Uterus (tissue), 4 donors: Measurements from ENCODE around the gene CEP63. TPM values are rescaled to one million over a fixed set of nuclear protein-coding genes. Genes with fewer than 3 reads are reported as not detected.

Source experiments
- DNase-seq, 2 donors: peaks; one replicate each; pipeline ENCODE4 v3.0.0-alpha.2; 2019 to 2020
- H3K27ac ChIP-seq, 2 donors: fragments of 200-600 bp; sonication (generic); 1 replicate in 1 of 2; 2 replicates in 1 of 2; pipeline ENCODE4 v1.5.1; 2016 to 2018
- H3K27me3 ChIP-seq, 2 donors: fragments of 200-600 bp; sonication (generic); one replicate each; pipeline ENCODE4 v1.5.1; 2018 to 2019; ENCODE audit warnings: control low read depth in 1 of 2
- H3K36me3 ChIP-seq, 2 donors: fragments of 200-600 bp; sonication (generic); one replicate each; pipeline ENCODE4 v1.5.1; 2019; ENCODE audit warnings: control low read depth in 1 of 2
- H3K4me1 ChIP-seq, 2 donors: fragments of 200-600 bp; sonication (generic); one replicate each; pipeline ENCODE4 v1.5.1; 2018 to 2019; ENCODE audit warnings: control low read depth in 1 of 2
- H3K4me3 ChIP-seq, 2 donors: fragments of 200-600 bp; sonication (generic); 1 replicate in 1 of 2; 2 replicates in 1 of 2; pipeline ENCODE4 v1.5.1; 2018 to 2019; ENCODE audit warnings: mild to moderate bottlenecking in 1 of 2
- H3K9me3 ChIP-seq, 2 donors: fragments of 200-600 bp; sonication (generic); one replicate each; pipeline ENCODE4 v1.5.1; 2019; ENCODE audit warnings: control low read depth in 1 of 2
- POLR2A ChIP-seq, 2 donors: fragments of 450-650 bp; IDR thresholded peaks; one replicate each; pipeline ENCODE4 v1.6.1; 2016; ENCODE audit warnings: antibody characterized with exemption in 2 of 2, mild to moderate bottlenecking in 1 of 2, moderate library complexity in 1 of 2
- intact Hi-C: fragments of 100-400 bp; cut with DNase I; formaldehyde crosslinking; loops from one replicate; pipeline ENCODE4 v1.15.1; 2023; ENCODE audit warnings: low total_unique reads
- total RNA-seq, 4 donors: library from RNA; depleted of rRNA in 3 of 4; stranded (reverse); fragments of >200 nt in 3 of 4; gene quantifications; one replicate each; pipeline versions ENCODE4 v1.1.0 to v1.2.4, GENCODE V29; 2014 to 2023
- TF ChIP-seq, protein P1 (sequence below), 4 experiments: fragments of 200-600 bp in 2 of 4; fragments of 450-650 bp in 2 of 4; sonication (generic) in 2 of 4; IDR thresholded peaks; one replicate each; pipeline ENCODE4 v1.5.1; 2016 to 2019; ENCODE audit warnings: antibody characterized with exemption in 4 of 4, mild to moderate bottlenecking in 2 of 4, moderate library complexity in 1 of 4
- donor health status: DM: yes; HTN: yes; CAD: no.

Gene CEP63
- total RNA-seq, 4 donors from 2014 or later = 5.9 to 25.5 (median 16.5) TPM

DNA sequence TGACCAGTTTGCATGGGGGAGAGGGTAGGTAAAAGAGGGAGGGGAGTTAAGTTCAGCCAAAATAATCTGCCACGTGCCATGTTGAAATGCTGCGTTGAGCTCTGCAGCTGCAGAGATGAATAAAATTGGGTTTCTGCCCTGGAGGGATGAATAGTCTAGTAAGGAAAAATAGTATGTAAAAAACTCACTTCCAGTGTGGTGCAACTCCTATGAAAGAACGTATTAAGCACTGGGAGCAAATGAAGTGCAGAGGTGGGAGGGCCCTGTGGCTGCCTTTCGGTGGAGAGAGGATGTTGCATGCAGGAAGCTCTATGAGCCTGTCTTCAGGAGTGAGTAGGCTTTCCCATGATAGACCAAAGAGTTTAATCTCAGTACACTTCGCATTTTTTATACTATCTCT, 8.6 kb downstream of the CEP63 start:
- no peaks in the 10 kb centered on the region for H3K9me3 ChIP-seq
- DNase-seq = no peak
- no peak overlapping the region for H3K27ac ChIP-seq
- no peaks in the 10 kb centered on the region for H3K4me1 ChIP-seq
- no peak overlapping the region for H3K4me3 ChIP-seq
- no peaks in the 10 kb centered on the region for H3K36me3 ChIP-seq
- H3K27me3 ChIP-seq = no peaks in the 10 kb centered on the region
- TF ChIP-seq, protein P1, sequence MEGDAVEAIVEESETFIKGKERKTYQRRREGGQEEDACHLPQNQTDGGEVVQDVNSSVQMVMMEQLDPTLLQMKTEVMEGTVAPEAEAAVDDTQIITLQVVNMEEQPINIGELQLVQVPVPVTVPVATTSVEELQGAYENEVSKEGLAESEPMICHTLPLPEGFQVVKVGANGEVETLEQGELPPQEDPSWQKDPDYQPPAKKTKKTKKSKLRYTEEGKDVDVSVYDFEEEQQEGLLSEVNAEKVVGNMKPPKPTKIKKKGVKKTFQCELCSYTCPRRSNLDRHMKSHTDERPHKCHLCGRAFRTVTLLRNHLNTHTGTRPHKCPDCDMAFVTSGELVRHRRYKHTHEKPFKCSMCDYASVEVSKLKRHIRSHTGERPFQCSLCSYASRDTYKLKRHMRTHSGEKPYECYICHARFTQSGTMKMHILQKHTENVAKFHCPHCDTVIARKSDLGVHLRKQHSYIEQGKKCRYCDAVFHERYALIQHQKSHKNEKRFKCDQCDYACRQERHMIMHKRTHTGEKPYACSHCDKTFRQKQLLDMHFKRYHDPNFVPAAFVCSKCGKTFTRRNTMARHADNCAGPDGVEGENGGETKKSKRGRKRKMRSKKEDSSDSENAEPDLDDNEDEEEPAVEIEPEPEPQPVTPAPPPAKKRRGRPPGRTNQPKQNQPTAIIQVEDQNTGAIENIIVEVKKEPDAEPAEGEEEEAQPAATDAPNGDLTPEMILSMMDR (IDR thresholded peaks at IDR 0.05) = no peak
- TF ChIP-seq POLR2A (IDR thresholded peaks at IDR 0.05) = no peak
- intact Hi-C loops = no loop called here

DNA sequence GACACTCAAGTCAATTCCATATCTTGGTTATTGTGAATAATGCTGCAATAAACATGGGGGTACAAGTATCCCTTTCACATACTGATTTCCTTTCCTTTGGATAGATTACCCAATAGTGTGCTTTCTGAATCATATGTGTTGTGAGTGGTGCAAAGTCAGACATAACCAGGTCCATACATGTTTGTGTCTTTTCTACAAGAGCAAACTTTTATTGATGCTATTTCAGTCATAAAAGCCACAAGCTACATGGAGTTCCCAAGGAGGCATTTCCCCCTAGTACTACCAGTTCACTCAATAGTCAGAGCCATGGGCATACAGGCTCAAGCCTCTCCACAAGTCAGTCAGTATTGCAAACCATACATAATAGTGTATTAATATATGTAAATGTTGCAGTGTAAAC, 10.1 kb downstream of the CEP63 start:
- H3K4me1 ChIP-seq = no peaks in the 10 kb centered on the region
- no peaks in the 10 kb centered on the region for H3K36me3 ChIP-seq
- no peak overlapping the region for H3K27ac ChIP-seq
- no peak overlapping the region for H3K4me3 ChIP-seq
- DNase-seq = no peak
- H3K27me3 ChIP-seq = no peaks in the 10 kb centered on the region
- TF ChIP-seq, protein P1 (IDR thresholded peaks at IDR 0.05) = no peak
- no peak for TF ChIP-seq POLR2A (IDR thresholded peaks at IDR 0.05)
- H3K9me3 ChIP-seq = no peaks in the 10 kb centered on the region
- intact Hi-C loops = no loop called here

DNA sequence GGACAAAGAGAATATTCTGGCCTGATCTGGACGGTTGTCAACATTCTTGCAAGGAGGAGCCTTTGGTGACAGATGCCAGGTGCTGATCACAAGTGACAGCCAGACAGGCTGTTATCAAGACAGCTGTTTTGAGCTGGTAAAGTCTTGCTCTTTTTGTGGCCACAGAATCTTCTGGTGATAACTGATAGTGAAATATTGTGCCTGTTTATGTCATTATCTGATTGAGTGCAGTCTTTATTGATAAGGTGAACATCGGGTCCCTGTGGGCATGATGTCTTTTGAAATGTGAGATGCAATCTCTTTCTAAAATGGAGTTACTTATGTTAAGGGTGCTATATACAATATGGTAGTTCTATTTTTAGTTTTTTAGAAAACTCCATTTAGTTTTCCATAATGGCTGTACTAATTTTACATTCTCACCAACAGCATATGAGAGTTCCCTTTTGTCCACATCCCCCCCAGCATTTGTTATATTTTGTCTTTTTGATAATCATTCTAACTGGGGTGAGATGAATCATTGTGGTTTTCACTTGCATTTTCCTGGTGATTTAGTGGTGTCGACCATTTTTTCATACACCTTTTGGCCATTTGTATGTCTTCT, 10.7 kb downstream of the CEP63 start:
- Histone ChIP-seq H3K9me3 (no peaks in the 10 kb centered on the region), H3K4me1 (no peaks in the 10 kb centered on the region), H3K27me3 (no peaks in the 10 kb centered on the region), H3K36me3 (no peaks in the 10 kb centered on the region), H3K4me3 (no peak overlapping the region), H3K27ac (no peak overlapping the region)
- no peak for DNase-seq
- no peak for TF ChIP-seq POLR2A (IDR thresholded peaks at IDR 0.05)
- TF ChIP-seq, protein P1 (IDR thresholded peaks at IDR 0.05) = no peak
- intact Hi-C loops = no loop called here

DNA sequence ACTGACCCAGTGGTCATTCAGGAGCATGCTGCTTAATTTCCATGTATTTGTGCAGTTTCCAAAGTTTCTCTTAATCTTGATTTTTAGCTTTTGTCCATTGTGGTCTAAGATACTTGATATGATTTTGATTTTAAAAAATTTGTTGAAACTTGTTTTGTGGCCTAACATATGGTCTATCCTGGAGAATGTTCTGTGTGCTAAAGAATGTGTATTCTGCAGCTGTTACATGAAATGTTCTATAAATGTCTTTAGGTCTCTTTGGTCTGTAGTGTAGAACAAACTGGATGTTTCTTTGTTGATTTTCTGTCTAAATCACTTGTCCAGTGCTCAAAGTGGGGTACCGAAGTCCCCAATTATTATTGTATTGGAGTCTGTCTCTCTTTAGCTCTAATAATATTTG, 17.4 kb downstream of the CEP63 start:
- intact Hi-C loops = no loop called here

DNA sequence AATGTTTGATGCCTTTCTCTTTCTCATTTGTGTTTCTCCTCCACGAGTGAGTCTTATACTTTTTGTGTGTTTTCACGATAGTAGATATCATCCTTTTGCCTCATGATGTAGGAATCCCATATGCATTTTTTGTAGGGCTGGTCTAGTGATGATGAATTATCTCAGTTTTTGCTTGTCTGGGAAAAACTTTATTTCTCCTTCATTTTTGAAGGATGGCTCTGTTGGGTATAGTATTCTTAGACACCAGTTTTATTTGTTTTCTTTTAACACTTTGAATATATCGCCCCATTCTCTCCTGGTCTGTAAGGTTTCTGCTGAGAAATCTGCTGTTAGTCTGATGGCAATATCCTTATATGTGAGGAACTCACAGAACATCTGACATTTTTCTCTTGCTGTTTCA, 18.3 kb downstream of the CEP63 start:
- intact Hi-C loops = no loop called here
- no peaks in the 10 kb centered on the region for H3K4me1 ChIP-seq
- no peaks in the 10 kb centered on the region for H3K36me3 ChIP-seq

More for the DNA sequence above, 17.4 kb downstream of the CEP63 start:
- Histone ChIP-seq H3K27me3 (no peaks in the 10 kb centered on the region), H3K36me3 (no peaks in the 10 kb centered on the region), H3K9me3 (peaks cover 0 to 12% of the 10 kb centered on the region in 2 donors), H3K4me3 (no peak overlapping the region), H3K4me1 (no peaks in the 10 kb centered on the region), H3K27ac (no peak overlapping the region)
- DNase-seq = no peak
- TF ChIP-seq, protein P1 (IDR thresholded peaks at IDR 0.05) = no peak
- TF ChIP-seq POLR2A (IDR thresholded peaks at IDR 0.05) = no peak

More for the DNA sequence above, 18.3 kb downstream of the CEP63 start:
- no peak for DNase-seq
- no peak overlapping the region for H3K27ac ChIP-seq
- H3K9me3 ChIP-seq = peaks cover 0 to 12% of the 10 kb centered on the region in 2 donors
- no peaks in the 10 kb centered on the region for H3K27me3 ChIP-seq
- TF ChIP-seq, protein P1 (IDR thresholded peaks at IDR 0.05) = no peak
- no peak for TF ChIP-seq POLR2A (IDR thresholded peaks at IDR 0.05)
- no peak overlapping the region for H3K4me3 ChIP-seq
